HepG2 (cell line): ENCODE measurements around the gene CHRM5. TPM values are rescaled to one million over a fixed set of nuclear protein-coding genes. Genes with fewer than 3 reads are reported as not detected.

Source experiments
- ARNTL ChIP-seq: sonication (generic); formaldehyde crosslinking; IDR thresholded peaks from 2 replicates; pipeline ENCODE4 v1.4.0; 2020; ENCODE audit warnings: mild to moderate bottlenecking, missing genetic modification reagents
- ATF5 ChIP-seq: sonication (generic); formaldehyde crosslinking; IDR thresholded peaks from 2 replicates; pipeline ENCODE4 v1.4.0; 2020; ENCODE audit warnings: mild to moderate bottlenecking, low read depth, missing genetic modification reagents
- CBX2 ChIP-seq, 2 experiments: fragments of 200-600 bp in 1 of 2; sonication (generic); formaldehyde crosslinking in 1 of 2; IDR thresholded peaks; 2 replicates each; pipeline versions ENCODE4 v1.7.0 to v1.8.1; 2018 to 2022; ENCODE audit warnings: low read depth in 2 of 2, low read length in 1 of 2, mild to moderate bottlenecking in 1 of 2, missing genetic modification reagents in 1 of 2
- CENPX ChIP-seq: sonication (generic); formaldehyde crosslinking; IDR thresholded peaks from 2 replicates; pipeline ENCODE4 v1.9.0; 2021; ENCODE audit warnings: mild to moderate bottlenecking, missing genetic modification reagents, moderate library complexity
- FOXK1 ChIP-seq: sonication (generic); formaldehyde crosslinking; IDR thresholded peaks from 2 replicates; pipeline ENCODE4 v1.4.0; 2020; ENCODE audit warnings: low read depth, missing genetic modification reagents, borderline replicate concordance
- HNRNPLL ChIP-seq: fragments of 200-400 bp; formaldehyde crosslinking; IDR thresholded peaks from 2 replicates; pipeline ENCODE4 v1.6.1; 2017; ENCODE audit warnings: mild to moderate bottlenecking, low read depth, low read length; ENCODE audit not compliant: poor library complexity, severe bottlenecking
- NCOA5 ChIP-seq: sonication (generic); formaldehyde crosslinking; IDR thresholded peaks from 2 replicates; pipeline ENCODE4 v1.4.0; 2020; ENCODE audit warnings: missing genetic modification reagents
- SNAPC4 ChIP-seq: sonication (generic); formaldehyde crosslinking; IDR thresholded peaks from 2 replicates; pipeline ENCODE4 v1.4.0; 2020; ENCODE audit warnings: mild to moderate bottlenecking, missing genetic modification reagents
- THRA ChIP-seq: sonication (generic); formaldehyde crosslinking; IDR thresholded peaks from 2 replicates; pipeline ENCODE4 v1.4.0; 2020; ENCODE audit warnings: missing genetic modification reagents, borderline replicate concordance
- ZIK1 ChIP-seq: sonication (generic); formaldehyde crosslinking; IDR thresholded peaks from 2 replicates; pipeline ENCODE4 v1.5.0; 2020; ENCODE audit warnings: mild to moderate bottlenecking, low read depth, missing genetic modification reagents, borderline replicate concordance
- ZNF142 ChIP-seq: sonication (generic); formaldehyde crosslinking; IDR thresholded peaks from 2 replicates; pipeline ENCODE4 v1.4.0; 2020; ENCODE audit warnings: missing genetic modification reagents
- ZNF382 ChIP-seq: sonication (generic); formaldehyde crosslinking; IDR thresholded peaks from 2 replicates; pipeline ENCODE4 v1.5.0; 2020; ENCODE audit warnings: missing genetic modification reagents, mild to moderate bottlenecking, borderline replicate concordance
- ZNF737 ChIP-seq: sonication (generic); formaldehyde crosslinking; IDR thresholded peaks from 2 replicates; pipeline ENCODE4 v1.5.0; 2020; ENCODE audit warnings: missing genetic modification reagents, mild to moderate bottlenecking, borderline replicate concordance
- polyA plus RNA-seq, 8 experiments: library from polyadenylated mRNA; depleted of rRNA in 3 of 8; stranded (reverse) in 7 of 8; unstranded in 1 of 8; fragments of >200 nt; fragmentation: Illumina TruSeq in 4 of 8; extraction: Trizol in 4 of 8; gene quantifications; 2 replicates each; pipeline versions ENCODE4 v1.2.1 to v1.2.3, GENCODE V29; 2011 to 2016; ENCODE audit warnings: low read depth in 4 of 8, missing spikeins in 1 of 8, mixed read lengths in 1 of 8; ENCODE audit not compliant: insufficient read depth in 1 of 8
- total RNA-seq, 5 experiments: library from RNA; depleted of rRNA; stranded (reverse); fragments of >200 nt; fragmentation: Illumina TruSeq; extraction: Trizol; gene quantifications; 2 replicates each; pipeline ENCODE4 v1.2.3, GENCODE V29; 2016; ENCODE audit warnings: low read depth in 1 of 5

Gene CHRM5
- total and polyA plus RNA-seq, 2 of the 13 experiments (the other 11 are each of a cell fraction or from before 2014, with no cell fraction given): not detected

GRCh38 chr15:34101366-34102174, 133.3 kb downstream of the CHRM5 start, which contains the start of the genes EMC7 and PGBD4 (continued):
- TF ChIP-seq ZNF142 (0 out of 2 replicates have a peak, but pooled peaks have one; percentile 13), CENPX (CRISPR knock-in tag) (no peak), ZNF382 (CRISPR knock-in tag) (no peak), HNRNPLL (peak; percentile 74), ZIK1 (peak; percentile 82; the same call in 1 of the 2 replicates), ZNF737 (CRISPR knock-in tag) (no peak), SNAPC4 (CRISPR knock-in tag) (no peak), CBX2 (IDR thresholded peaks at IDR 0.05; ENCODE audit: low read depth, low read length) (no peak), CBX2 (CRISPR knock-in tag; IDR thresholded peaks at IDR 0.05; ENCODE audit: low read depth) (no peak), NCOA5 (CRISPR knock-in tag) (no peak), ATF5 (CRISPR knock-in tag) (0 out of 2 replicates have a peak, but pooled peaks have one; percentile 41), THRA (CRISPR knock-in tag) (no peak), FOXK1 (CRISPR knock-in tag) (peak; percentile 88), ARNTL (CRISPR knock-in tag) (peak; percentile 23; the same call in 1 of the 2 replicates)
